IMR-90 (cell line): ENCODE results near the gene GXYLT1. TPM values are rescaled to one million over a fixed set of nuclear protein-coding genes. Genes with fewer than 3 reads are reported as not detected.
A peak's percentile ranks its signal among the peaks of the same experiment; 100 is the strongest.

Experiments
- ATAC-seq: fragments of 200-7000 bp; cut with Tn5 transposase; 2 replicates; pipeline ENCODE4 v1.9.1; 2020; ENCODE audit warnings: low read depth, mild to moderate bottlenecking, moderate library complexity
- BruUV-seq: library from RNA; stranded (reverse); fragments of 400-500 nt; replicated peaks from 2 replicates; lab custom pipeline; 2021; lab: Mats Ljungman, UMichigan
- CTCF ChIA-PET: fragments of 300-600 bp; formaldehyde crosslinking; extraction: SDS; loops from one replicate; lab custom pipeline; 2021; ENCODE audit warnings: antibody characterized with exemption; lab: Yijun Ruan, JAX
- POLR2A ChIA-PET: fragments of 300-600 bp; sonication (Branson Sonifier 250); formaldehyde crosslinking; loops from one replicate; lab custom pipeline; 2022; ENCODE audit warnings: antibody characterized with exemption; ENCODE audit not compliant: unreplicated experiment; lab: Charles Lee
- DNase-seq: peaks from one replicate; pipeline ENCODE4 v3.0.0; 2013
- H2AFZ ChIP-seq: replicated peaks from 2 replicates; pipeline ENCODE3; 2013; ENCODE audit warnings: low read length, mild to moderate bottlenecking; ENCODE audit not compliant: poor library complexity
- H2AK5ac ChIP-seq: 2 replicates; pipeline ENCODE4 v1.6.1; 2013; ENCODE audit warnings: low read depth, low read length, inconsistent platforms
- H2AK9ac ChIP-seq: replicated peaks from 2 replicates; pipeline ENCODE3; 2013; ENCODE audit warnings: mild to moderate bottlenecking, low read depth, low read length, moderate library complexity; ENCODE audit not compliant: poor library complexity
- H2BK120ac ChIP-seq: 2 replicates; pipeline ENCODE4 v1.6.1; 2013; ENCODE audit warnings: low read depth, low read length, inconsistent platforms
- H2BK15ac ChIP-seq: 3 replicates; pipeline ENCODE4 v1.6.1; 2013; ENCODE audit warnings: low read depth, low read length, inconsistent platforms
- H2BK20ac ChIP-seq: 2 replicates; pipeline ENCODE4 v1.6.1; 2013; ENCODE audit warnings: low read depth, mild to moderate bottlenecking, inconsistent platforms, low read length, moderate library complexity
- H2BK5ac ChIP-seq: 2 replicates; pipeline ENCODE4 v1.6.1; 2013; ENCODE audit warnings: mild to moderate bottlenecking, low read depth, low read length, inconsistent platforms; ENCODE audit not compliant: poor library complexity, severe bottlenecking
- H3K14ac ChIP-seq: replicated peaks from 2 replicates; pipeline ENCODE4 v1.6.1; 2013; ENCODE audit warnings: low read depth, low read length, inconsistent platforms
- H3K18ac ChIP-seq: 2 replicates; pipeline ENCODE4 v1.6.1; 2013; ENCODE audit warnings: low read depth, low read length, control low read depth
- H3K23ac ChIP-seq: 2 replicates; pipeline ENCODE4 v1.6.1; 2013; ENCODE audit warnings: low read depth, low read length, inconsistent platforms
- H3K27ac ChIP-seq: 2 replicates; pipeline ENCODE4 v1.5.1; 2013; ENCODE audit warnings: mild to moderate bottlenecking, control low read depth, low read length; ENCODE audit not compliant: insufficient read depth
- H3K27me3 ChIP-seq: 2 replicates; pipeline ENCODE4 v1.6.1; 2013; ENCODE audit warnings: low read length; ENCODE audit not compliant: control insufficient read depth, insufficient read depth
- H3K36me3 ChIP-seq: 2 replicates; pipeline ENCODE4 v1.6.1; 2013; ENCODE audit warnings: low read length, mixed read lengths; ENCODE audit not compliant: control insufficient read depth, insufficient read depth
- H3K4ac ChIP-seq: 2 replicates; pipeline ENCODE4 v1.6.1; 2013; ENCODE audit warnings: low read depth, low read length, inconsistent platforms
- H3K4me1 ChIP-seq: 2 replicates; pipeline ENCODE4 v1.6.1; 2013; ENCODE audit warnings: low read length, mixed read lengths; ENCODE audit not compliant: control insufficient read depth, insufficient read depth
- H3K4me2 ChIP-seq: 2 replicates; pipeline ENCODE4 v1.6.1; 2013; ENCODE audit warnings: low read depth, mild to moderate bottlenecking, control low read depth, low read length, moderate library complexity
- H3K4me3 ChIP-seq: 2 replicates; pipeline ENCODE4 v1.5.1; 2013; ENCODE audit warnings: low read depth, mild to moderate bottlenecking, control low read depth, low read length, moderate library complexity; ENCODE audit not compliant: insufficient read depth
- H3K56ac ChIP-seq: 2 replicates; pipeline ENCODE4 v1.6.1; 2013; ENCODE audit warnings: low read length, inconsistent platforms; ENCODE audit not compliant: insufficient read depth; ENCODE audit errors: extremely low read depth
- H3K79me1 ChIP-seq, 2 experiments: 2 replicates each; pipeline ENCODE4 v1.6.1; 2013; ENCODE audit warnings: low read length in 2 of 2, inconsistent platforms in 1 of 2, low read depth in 1 of 2
- H3K9ac ChIP-seq: 2 replicates; pipeline ENCODE4 v1.6.1; 2013; ENCODE audit warnings: low read depth, low read length, control low read depth
- H3K9me1 ChIP-seq: 2 replicates; pipeline ENCODE4 v1.6.1; 2013; ENCODE audit warnings: low read length, inconsistent platforms; ENCODE audit not compliant: insufficient read depth
- H3K9me3 ChIP-seq: 2 replicates; pipeline ENCODE4 v1.6.1; 2013; ENCODE audit warnings: low read length; ENCODE audit not compliant: control insufficient read depth, insufficient read depth
- H4K20me1 ChIP-seq: 2 replicates; pipeline ENCODE4 v1.6.1; 2013; ENCODE audit warnings: low read length, inconsistent platforms; ENCODE audit not compliant: insufficient read depth
- H4K5ac ChIP-seq: 2 replicates; pipeline ENCODE4 v1.6.1; 2013; ENCODE audit warnings: mild to moderate bottlenecking, low read depth, low read length, control low read depth
- H4K8ac ChIP-seq, 2 experiments: 2 replicates each; pipeline ENCODE4 v1.6.1; 2013; ENCODE audit warnings: low read depth in 2 of 2, low read length in 2 of 2, control low read depth in 1 of 2, inconsistent platforms in 1 of 2
- H4K91ac ChIP-seq: 2 replicates; pipeline ENCODE4 v1.6.1; 2013; ENCODE audit warnings: low read depth, low read length, inconsistent platforms; ENCODE audit not compliant: insufficient read depth
- CEBPB ChIP-seq: IDR thresholded peaks from 2 replicates; pipeline ENCODE4 v1.6.1; 2012; ENCODE audit warnings: low read depth, low read length, improper control_type of control experiment
- FOS ChIP-seq: fragments of 150-350 bp; IDR thresholded peaks from 2 replicates; pipeline ENCODE4 v1.6.1; 2016; ENCODE audit warnings: low read depth, low read length
- MAFK ChIP-seq: IDR thresholded peaks from 2 replicates; pipeline ENCODE4 v1.6.1; 2012; ENCODE audit warnings: low read depth, low read length, improper control_type of control experiment
- RAD21 ChIP-seq: IDR thresholded peaks from 2 replicates; pipeline ENCODE4 v1.6.1; 2012; ENCODE audit warnings: low read length, improper control_type of control experiment
- WGBS, 2 experiments: methylation state at CpG; one replicate each; pipeline versions ENCODE4 v1.1.5 to v1.1.7; 2013; ENCODE audit warnings: missing lambda C conversion rate in 2 of 2; ENCODE audit not compliant: insufficient read length in 1 of 2; ENCODE audit errors: extremely low coverage in 2 of 2; 5-methylcytosine and 5-hydroxymethylcytosine counted together
- dilution Hi-C: fragments of 300-500 bp; cut with HindIII; formaldehyde crosslinking; loops from one replicate; pipeline ENCODE4 v1.14.3; 2018; ENCODE audit warnings: low sequenced_read_pairs; ENCODE audit not compliant: unreplicated experiment
- in situ Hi-C: fragments of 300-500 bp; cut with MboI; formaldehyde crosslinking; loops from 3 replicates; pipeline ENCODE4 v1.14.3; 2019; ENCODE audit warnings: low sequenced_read_pairs, inconsistent platforms, mixed read lengths
- intact Hi-C: fragments of 100-400 bp; cut with micrococcal nuclease; formaldehyde crosslinking; loops from 2 replicates; pipeline ENCODE4 v1.10.0; 2022
- polyA plus RNA-seq, 3 experiments: library from polyadenylated mRNA; depleted of rRNA; stranded (reverse); fragments of >200 nt; gene quantifications; 2 replicates each; pipeline ENCODE4 v1.2.3, GENCODE V29; 2012; ENCODE audit warnings: low replicate concordance in 1 of 3
- total RNA-seq: library from RNA; depleted of rRNA; stranded (reverse); fragments of >200 nt; gene quantifications from 2 replicates; pipeline ENCODE4 v1.2.3, GENCODE V29; 2012
- TF ChIP-seq, protein P1 (sequence below): fragments of 150-350 bp; IDR thresholded peaks from 2 replicates; pipeline ENCODE4 v1.6.1; 2016; ENCODE audit warnings: low read depth, mild to moderate bottlenecking, low read length, moderate library complexity, borderline replicate concordance

GXYLT1 gene
- total and polyA plus RNA-seq, 2 of the 4 experiments (the other 2 are of a cell fraction): 8.5 to 8.6 TPM

DNA sequence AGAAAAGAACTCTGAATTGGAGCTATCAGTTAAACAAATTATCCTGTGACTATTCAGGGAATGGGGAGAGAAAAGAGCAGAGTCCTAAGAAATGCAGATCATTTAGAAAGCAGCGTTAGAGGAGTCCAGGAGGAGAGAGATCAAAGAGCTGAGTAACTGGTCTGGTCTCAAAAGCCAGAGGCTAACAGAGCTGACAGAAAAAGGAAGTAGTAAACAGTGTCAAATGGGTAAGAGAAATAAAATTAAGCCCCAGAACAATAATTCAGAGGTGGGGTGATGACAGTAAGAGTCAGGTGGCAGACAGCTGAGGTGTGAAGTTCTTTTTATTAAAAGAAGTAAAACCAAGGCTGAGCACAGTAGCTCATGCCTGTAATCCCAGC, 19.3 kb downstream of the GXYLT1 start:
- intact Hi-C loops (loop anchor here (5.0 kb wide), 1 partner anchor 1212 kb away; no protein-coding TSS in a partner anchor), in situ Hi-C loops (loop anchor here (10.0 kb wide), 1 partner anchor 439 kb away; no protein-coding TSS in a partner anchor)
- BruUV-seq: no TSS peak

More for the DNA sequence above, 19.3 kb downstream of the GXYLT1 start:
- CTCF ChIA-PET: interaction anchor here (0.5 to 1.7 kb wide), 3 partner anchors 80 to 443 kb away, joined by 3 to 4 read pairs (median 3); no protein-coding TSS in a partner anchor
- dilution Hi-C loops: no loop called here
- Histone ChIP-seq H2BK5ac (no peak overlapping the region), H3K79me1 (peaks cover 16 to 37% of the 10 kb centered on the region in 2 experiments; a peak in 2 of 4 replicates), H2BK20ac (no peak overlapping the region), H3K4me2 (no peak overlapping the region), H4K5ac (no peak overlapping the region), H3K4ac (no peak overlapping the region), H3K18ac (no peak overlapping the region), H3K9ac (no peak overlapping the region), H3K27me3 (no peaks in the 10 kb centered on the region), H2AK9ac (no peak overlapping the region), H3K23ac (no peak overlapping the region), H3K27ac (no peak overlapping the region), H3K56ac (no peak overlapping the region), H2AFZ (no peak overlapping the region), H3K4me1 (no peaks in the 10 kb centered on the region; the same call in 1 of the 2 replicates), H4K8ac (no peak overlapping the region), H4K20me1 (peaks cover 14% of the 10 kb centered on the region; the same call in 1 of the 2 replicates), H3K36me3 (no peaks in the 10 kb centered on the region), H2AK5ac (no peak overlapping the region), H3K4me3 (no peak overlapping the region), H2BK120ac (no peak overlapping the region), H3K9me1 (peaks cover 5% of the 10 kb centered on the region; the same call in 1 of the 2 replicates), H3K9me3 (no peaks in the 10 kb centered on the region), H4K91ac (no peak overlapping the region), H2BK15ac (no peak overlapping the region), H3K14ac (no peak overlapping the region)
- no peak for DNase-seq
- 14% methylated on average over 1 of the region's 1 CpG; no CpG with 5 or more reads in 1 of the 2 experiments for WGBS, 2 experiments
- ATAC-seq: peak; percentile 10; the same call in 1 of the 2 replicates
- TF ChIP-seq CEBPB (no peak), MAFK (no peak), FOS (no peak), RAD21 (no peak)
- TF ChIP-seq, protein P1, sequence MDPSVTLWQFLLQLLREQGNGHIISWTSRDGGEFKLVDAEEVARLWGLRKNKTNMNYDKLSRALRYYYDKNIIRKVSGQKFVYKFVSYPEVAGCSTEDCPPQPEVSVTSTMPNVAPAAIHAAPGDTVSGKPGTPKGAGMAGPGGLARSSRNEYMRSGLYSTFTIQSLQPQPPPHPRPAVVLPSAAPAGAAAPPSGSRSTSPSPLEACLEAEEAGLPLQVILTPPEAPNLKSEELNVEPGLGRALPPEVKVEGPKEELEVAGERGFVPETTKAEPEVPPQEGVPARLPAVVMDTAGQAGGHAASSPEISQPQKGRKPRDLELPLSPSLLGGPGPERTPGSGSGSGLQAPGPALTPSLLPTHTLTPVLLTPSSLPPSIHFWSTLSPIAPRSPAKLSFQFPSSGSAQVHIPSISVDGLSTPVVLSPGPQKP: no peak
- POLR2A ChIA-PET: no interaction called here
